ENCODE results near the gene NELL1. TPM values are rescaled to one million over a fixed set of nuclear protein-coding genes. Genes with fewer than 3 reads are reported as not detected.

NELL1 gene
- total and polyA plus RNA-seq, 2 experiments from 2014 or later = 1.6 TPM; not detected in 1

GRCh38 chr11:21169639-21170038 lies 500.3 kb downstream of the NELL1 start:
- no peak overlapping the region for H3K4me3 ChIP-seq
- no peaks in the 10 kb centered on the region for H3K79me2 ChIP-seq (replicated peaks; ENCODE audit: insufficient read depth)
- H3K4me3 Mint-ChIP-seq = no peak overlapping the region
- H2AFZ ChIP-seq = no peak overlapping the region
- ATAC-seq (no peak), DNase-seq (ENCODE audit: low spot score) (no peak)
- H3K27ac Mint-ChIP-seq = no peak overlapping the region
- H3K27me3 ChIP-seq (ENCODE audit: insufficient read depth) = no peaks in the 10 kb centered on the region
- peaks cover 3% of the 10 kb centered on the region; the same call in 2 of the 3 replicates for H3K9me3 Mint-ChIP-seq
- no peaks in the 10 kb centered on the region for H3K27me3 Mint-ChIP-seq (ENCODE audit: insufficient read depth, low read depth, poor library complexity)
- TF ChIP-seq ETS1 (IDR thresholded peaks at IDR 0.05) (no peak), STAT1 (IDR thresholded peaks at IDR 0.05; ENCODE audit: unreplicated experiment) (no peak), ZNF331 (CRISPR knock-in tag; IDR thresholded peaks at IDR 0.05; ENCODE audit: low read depth) (no peak), REST (IDR thresholded peaks at IDR 0.05; ENCODE audit: unreplicated experiment) (no peak), CREB1 (CRISPR knock-in tag; IDR thresholded peaks at IDR 0.05; ENCODE audit: low read depth) (no peak)
- H3K36me3 ChIP-seq (ENCODE audit: insufficient read depth) = no peaks in the 10 kb centered on the region
- H3K4me1 Mint-ChIP-seq = peaks cover 5% of the 10 kb centered on the region; the same call in 2 of the 3 replicates
- H3K27ac ChIP-seq (ENCODE audit: low read depth) = no peak overlapping the region
- H3F3A ChIP-seq (replicated peaks; ENCODE audit: low read depth) = no peaks in the 10 kb centered on the region
- no peaks in the 10 kb centered on the region; the same call in 1 of the 2 replicates for H3K9me2 ChIP-seq (ENCODE audit: insufficient read depth)
- no peaks in the 10 kb centered on the region for H3K36me3 Mint-ChIP-seq (ENCODE audit: low read depth)
- no peaks in the 10 kb centered on the region for H4K20me1 ChIP-seq (replicated peaks; ENCODE audit: insufficient read depth)
- H3K4me2 ChIP-seq = no peak overlapping the region
- peaks cover 4% of the 10 kb centered on the region; the same call in 1 of the 2 replicates for H3K4me1 ChIP-seq (ENCODE audit: insufficient read depth)

- no peak overlapping the region; the same call in 1 of the 2 replicates for H3K27ac Mint-ChIP-seq
- peaks cover 5% of the 10 kb centered on the region; the same call in 2 of the 3 replicates for H3K4me1 Mint-ChIP-seq
- no peaks in the 10 kb centered on the region for H3K27me3 Mint-ChIP-seq (ENCODE audit: insufficient read depth, low read depth, poor library complexity)
- H3K36me3 ChIP-seq (ENCODE audit: insufficient read depth) = no peaks in the 10 kb centered on the region
- H3K27ac ChIP-seq (ENCODE audit: low read depth) = no peak overlapping the region
- H3K4me1 ChIP-seq (ENCODE audit: insufficient read depth) = peaks cover 4% of the 10 kb centered on the region; the same call in 1 of the 2 replicates
- no peaks in the 10 kb centered on the region; the same call in 1 of the 2 replicates for H3K9me2 ChIP-seq (ENCODE audit: insufficient read depth)
- H4K20me1 ChIP-seq (replicated peaks; ENCODE audit: insufficient read depth) = no peaks in the 10 kb centered on the region
- no peak overlapping the region for H3K4me3 Mint-ChIP-seq
- H3K27me3 ChIP-seq (ENCODE audit: insufficient read depth) = no peaks in the 10 kb centered on the region
- no peak overlapping the region for H3K4me3 ChIP-seq
- no peak overlapping the region for H3K4me2 ChIP-seq
- H3K36me3 Mint-ChIP-seq (ENCODE audit: low read depth) = no peaks in the 10 kb centered on the region
- DNase-seq (ENCODE audit: low spot score) (no peak), ATAC-seq (no peak)
- no peaks in the 10 kb centered on the region for H3K79me2 ChIP-seq (replicated peaks; ENCODE audit: insufficient read depth)
- H3K9me3 Mint-ChIP-seq = no peaks in the 10 kb centered on the region
- no peaks in the 10 kb centered on the region for H3F3A ChIP-seq (replicated peaks; ENCODE audit: low read depth)
- no peak overlapping the region for H2AFZ ChIP-seq
- TF ChIP-seq STAT1 (IDR thresholded peaks at IDR 0.05; ENCODE audit: unreplicated experiment) (no peak), EZH2 (IDR thresholded peaks at IDR 0.05; ENCODE audit: low read depth, unreplicated experiment) (no peak), REST (IDR thresholded peaks at IDR 0.05; ENCODE audit: unreplicated experiment) (no peak), ETS1 (IDR thresholded peaks at IDR 0.05) (no peak), ZNF331 (CRISPR knock-in tag; IDR thresholded peaks at IDR 0.05; ENCODE audit: low read depth) (no peak), JUNB (IDR thresholded peaks at IDR 0.05; ENCODE audit: unreplicated experiment) (no peak), ZNF114 (CRISPR knock-in tag; IDR thresholded peaks at IDR 0.05) (no peak), POLR2AphosphoS5 (IDR thresholded peaks at IDR 0.05; ENCODE audit: low read depth) (no peak), CREB1 (CRISPR knock-in tag; IDR thresholded peaks at IDR 0.05; ENCODE audit: low read depth) (no peak)
Measured at GRCh38 chr11:21173476-21173875, 504.1 kb downstream of the NELL1 start.

Measured in GM23338 (cell line).